HepG2 (cell line): ENCODE measurements around the gene MFN2.

Experiments
- JUND ChIP-seq: sonication (generic); formaldehyde crosslinking; IDR thresholded peaks from 2 replicates; pipeline ENCODE4 v1.8.0; 2022; ENCODE audit warnings: mild to moderate bottlenecking, missing genetic modification reagents
- KDM6A ChIP-seq: IDR thresholded peaks from 2 replicates; pipeline ENCODE4 v1.6.1; 2016; ENCODE audit warnings: low read depth
- MAFG ChIP-seq: sonication (generic); formaldehyde crosslinking; IDR thresholded peaks from 2 replicates; pipeline ENCODE4 v1.5.1; 2020; ENCODE audit warnings: mild to moderate bottlenecking, missing genetic modification reagents
- POLR2A ChIP-seq, 2 experiments: IDR thresholded peaks; 2 replicates each; pipeline ENCODE4 v1.6.1; 2011; ENCODE audit warnings: low read depth in 2 of 2, low read length in 2 of 2, mild to moderate bottlenecking in 1 of 2, moderate library complexity in 1 of 2; ENCODE audit not compliant: insufficient read depth in 1 of 2
- POLR2AphosphoS5 ChIP-seq: IDR thresholded peaks from 2 replicates; pipeline ENCODE4 v1.6.1; 2012; ENCODE audit warnings: low read depth, low read length
- ZNF101 ChIP-seq: sonication (generic); formaldehyde crosslinking; IDR thresholded peaks from 2 replicates; pipeline ENCODE4 v1.4.0; 2020; ENCODE audit warnings: mild to moderate bottlenecking, low read depth, missing genetic modification reagents, borderline replicate concordance
- ZNF501 ChIP-seq: sonication (generic); formaldehyde crosslinking; IDR thresholded peaks from 2 replicates; pipeline ENCODE4 v1.5.1; 2020; ENCODE audit warnings: mild to moderate bottlenecking, moderate library complexity, missing genetic modification reagents
- TF ChIP-seq, protein P1 (sequence below), 2 experiments: IDR thresholded peaks; 2 replicates each; pipeline ENCODE4 v1.6.1; 2011 to 2012; ENCODE audit warnings: low read length in 2 of 2, borderline replicate concordance in 1 of 2, low read depth in 1 of 2, mild to moderate bottlenecking in 1 of 2, moderate library complexity in 1 of 2
- TF ChIP-seq, protein P2 (sequence below): sonication (generic); formaldehyde crosslinking; IDR thresholded peaks from 2 replicates; pipeline ENCODE4 v1.9.0; 2021; ENCODE audit warnings: missing genetic modification reagents, borderline replicate concordance
- TF ChIP-seq, protein P3 (sequence below): sonication (generic); formaldehyde crosslinking; IDR thresholded peaks from 2 replicates; pipeline ENCODE4 v1.9.0; 2022; ENCODE audit warnings: missing genetic modification reagents, mild to moderate bottlenecking, borderline replicate concordance
- TF ChIP-seq, protein P4 (sequence below): sonication (generic); formaldehyde crosslinking; IDR thresholded peaks from 2 replicates; pipeline ENCODE4 v1.5.0; 2020; ENCODE audit warnings: mild to moderate bottlenecking, missing genetic modification reagents, moderate library complexity
- TF ChIP-seq, protein P5 (sequence below): sonication (generic); formaldehyde crosslinking; IDR thresholded peaks from 2 replicates; pipeline ENCODE4 v1.5.1; 2020; ENCODE audit warnings: missing genetic modification reagents, mild to moderate bottlenecking, borderline replicate concordance

DNA sequence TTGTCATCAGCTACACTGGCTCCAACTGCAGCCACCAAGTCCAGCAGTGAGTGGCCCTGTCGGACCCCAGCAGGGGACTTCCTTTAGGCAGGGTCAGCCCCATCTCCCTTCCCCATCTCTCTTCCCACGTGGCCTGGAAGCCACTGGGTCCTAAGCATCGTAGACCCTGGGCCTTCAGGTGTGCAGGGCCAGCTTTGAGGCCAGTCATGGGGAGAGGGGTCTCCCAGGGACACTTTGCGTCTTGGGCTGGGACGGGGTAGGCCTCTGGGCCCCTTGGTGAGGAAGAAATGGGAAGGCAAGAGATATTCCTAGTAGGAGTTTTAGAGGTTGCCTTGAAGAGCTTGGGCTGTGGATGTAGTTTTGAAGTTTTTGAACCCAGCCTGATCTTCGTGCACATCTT is 27.0 kb downstream of the MFN2 start:
- TF ChIP-seq ZNF501 (no peak), POLR2AphosphoS5 (no peak), MAFG (CRISPR knock-in tag) (no peak), KDM6A (CRISPR knock-in tag) (no peak), ZNF101 (CRISPR knock-in tag) (no peak), JUND (CRISPR knock-in tag) (no peak), POLR2A (IDR thresholded peaks at IDR 0.05; ENCODE audit: insufficient read depth in 1 of 2, low read depth in 2 of 2, low read length in 2 of 2) (no peak)
- TF ChIP-seq, protein P1, sequence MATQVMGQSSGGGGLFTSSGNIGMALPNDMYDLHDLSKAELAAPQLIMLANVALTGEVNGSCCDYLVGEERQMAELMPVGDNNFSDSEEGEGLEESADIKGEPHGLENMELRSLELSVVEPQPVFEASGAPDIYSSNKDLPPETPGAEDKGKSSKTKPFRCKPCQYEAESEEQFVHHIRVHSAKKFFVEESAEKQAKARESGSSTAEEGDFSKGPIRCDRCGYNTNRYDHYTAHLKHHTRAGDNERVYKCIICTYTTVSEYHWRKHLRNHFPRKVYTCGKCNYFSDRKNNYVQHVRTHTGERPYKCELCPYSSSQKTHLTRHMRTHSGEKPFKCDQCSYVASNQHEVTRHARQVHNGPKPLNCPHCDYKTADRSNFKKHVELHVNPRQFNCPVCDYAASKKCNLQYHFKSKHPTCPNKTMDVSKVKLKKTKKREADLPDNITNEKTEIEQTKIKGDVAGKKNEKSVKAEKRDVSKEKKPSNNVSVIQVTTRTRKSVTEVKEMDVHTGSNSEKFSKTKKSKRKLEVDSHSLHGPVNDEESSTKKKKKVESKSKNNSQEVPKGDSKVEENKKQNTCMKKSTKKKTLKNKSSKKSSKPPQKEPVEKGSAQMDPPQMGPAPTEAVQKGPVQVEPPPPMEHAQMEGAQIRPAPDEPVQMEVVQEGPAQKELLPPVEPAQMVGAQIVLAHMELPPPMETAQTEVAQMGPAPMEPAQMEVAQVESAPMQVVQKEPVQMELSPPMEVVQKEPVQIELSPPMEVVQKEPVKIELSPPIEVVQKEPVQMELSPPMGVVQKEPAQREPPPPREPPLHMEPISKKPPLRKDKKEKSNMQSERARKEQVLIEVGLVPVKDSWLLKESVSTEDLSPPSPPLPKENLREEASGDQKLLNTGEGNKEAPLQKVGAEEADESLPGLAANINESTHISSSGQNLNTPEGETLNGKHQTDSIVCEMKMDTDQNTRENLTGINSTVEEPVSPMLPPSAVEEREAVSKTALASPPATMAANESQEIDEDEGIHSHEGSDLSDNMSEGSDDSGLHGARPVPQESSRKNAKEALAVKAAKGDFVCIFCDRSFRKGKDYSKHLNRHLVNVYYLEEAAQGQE (IDR thresholded peaks at IDR 0.05; ENCODE audit: borderline replicate concordance in 1 of 2, low read depth in 1 of 2, low read length in 2 of 2): no peak
- TF ChIP-seq, protein P2, sequence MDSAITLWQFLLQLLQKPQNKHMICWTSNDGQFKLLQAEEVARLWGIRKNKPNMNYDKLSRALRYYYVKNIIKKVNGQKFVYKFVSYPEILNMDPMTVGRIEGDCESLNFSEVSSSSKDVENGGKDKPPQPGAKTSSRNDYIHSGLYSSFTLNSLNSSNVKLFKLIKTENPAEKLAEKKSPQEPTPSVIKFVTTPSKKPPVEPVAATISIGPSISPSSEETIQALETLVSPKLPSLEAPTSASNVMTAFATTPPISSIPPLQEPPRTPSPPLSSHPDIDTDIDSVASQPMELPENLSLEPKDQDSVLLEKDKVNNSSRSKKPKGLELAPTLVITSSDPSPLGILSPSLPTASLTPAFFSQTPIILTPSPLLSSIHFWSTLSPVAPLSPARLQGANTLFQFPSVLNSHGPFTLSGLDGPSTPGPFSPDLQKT (CRISPR knock-in tag): no peak
- TF ChIP-seq, protein P3, sequence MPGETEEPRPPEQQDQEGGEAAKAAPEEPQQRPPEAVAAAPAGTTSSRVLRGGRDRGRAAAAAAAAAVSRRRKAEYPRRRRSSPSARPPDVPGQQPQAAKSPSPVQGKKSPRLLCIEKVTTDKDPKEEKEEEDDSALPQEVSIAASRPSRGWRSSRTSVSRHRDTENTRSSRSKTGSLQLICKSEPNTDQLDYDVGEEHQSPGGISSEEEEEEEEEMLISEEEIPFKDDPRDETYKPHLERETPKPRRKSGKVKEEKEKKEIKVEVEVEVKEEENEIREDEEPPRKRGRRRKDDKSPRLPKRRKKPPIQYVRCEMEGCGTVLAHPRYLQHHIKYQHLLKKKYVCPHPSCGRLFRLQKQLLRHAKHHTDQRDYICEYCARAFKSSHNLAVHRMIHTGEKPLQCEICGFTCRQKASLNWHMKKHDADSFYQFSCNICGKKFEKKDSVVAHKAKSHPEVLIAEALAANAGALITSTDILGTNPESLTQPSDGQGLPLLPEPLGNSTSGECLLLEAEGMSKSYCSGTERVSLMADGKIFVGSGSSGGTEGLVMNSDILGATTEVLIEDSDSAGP (CRISPR knock-in tag): no peak
- TF ChIP-seq, protein P4, sequence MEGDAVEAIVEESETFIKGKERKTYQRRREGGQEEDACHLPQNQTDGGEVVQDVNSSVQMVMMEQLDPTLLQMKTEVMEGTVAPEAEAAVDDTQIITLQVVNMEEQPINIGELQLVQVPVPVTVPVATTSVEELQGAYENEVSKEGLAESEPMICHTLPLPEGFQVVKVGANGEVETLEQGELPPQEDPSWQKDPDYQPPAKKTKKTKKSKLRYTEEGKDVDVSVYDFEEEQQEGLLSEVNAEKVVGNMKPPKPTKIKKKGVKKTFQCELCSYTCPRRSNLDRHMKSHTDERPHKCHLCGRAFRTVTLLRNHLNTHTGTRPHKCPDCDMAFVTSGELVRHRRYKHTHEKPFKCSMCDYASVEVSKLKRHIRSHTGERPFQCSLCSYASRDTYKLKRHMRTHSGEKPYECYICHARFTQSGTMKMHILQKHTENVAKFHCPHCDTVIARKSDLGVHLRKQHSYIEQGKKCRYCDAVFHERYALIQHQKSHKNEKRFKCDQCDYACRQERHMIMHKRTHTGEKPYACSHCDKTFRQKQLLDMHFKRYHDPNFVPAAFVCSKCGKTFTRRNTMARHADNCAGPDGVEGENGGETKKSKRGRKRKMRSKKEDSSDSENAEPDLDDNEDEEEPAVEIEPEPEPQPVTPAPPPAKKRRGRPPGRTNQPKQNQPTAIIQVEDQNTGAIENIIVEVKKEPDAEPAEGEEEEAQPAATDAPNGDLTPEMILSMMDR: no peak
- TF ChIP-seq, protein P5, sequence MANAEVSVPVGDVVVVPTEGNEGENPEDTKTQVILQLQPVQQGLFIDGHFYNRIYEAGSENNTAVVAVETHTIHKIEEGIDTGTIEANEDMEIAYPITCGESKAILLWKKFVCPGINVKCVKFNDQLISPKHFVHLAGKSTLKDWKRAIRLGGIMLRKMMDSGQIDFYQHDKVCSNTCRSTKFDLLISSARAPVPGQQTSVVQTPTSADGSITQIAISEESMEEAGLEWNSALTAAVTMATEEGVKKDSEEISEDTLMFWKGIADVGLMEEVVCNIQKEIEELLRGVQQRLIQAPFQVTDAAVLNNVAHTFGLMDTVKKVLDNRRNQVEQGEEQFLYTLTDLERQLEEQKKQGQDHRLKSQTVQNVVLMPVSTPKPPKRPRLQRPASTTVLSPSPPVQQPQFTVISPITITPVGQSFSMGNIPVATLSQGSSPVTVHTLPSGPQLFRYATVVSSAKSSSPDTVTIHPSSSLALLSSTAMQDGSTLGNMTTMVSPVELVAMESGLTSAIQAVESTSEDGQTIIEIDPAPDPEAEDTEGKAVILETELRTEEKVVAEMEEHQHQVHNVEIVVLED: no peak
